Tibial artery (tissue), 4 donors: Measurements from ENCODE around the gene TUBA8.

Experiments used
- DNase-seq, 2 donors: peaks; one replicate each; pipeline ENCODE4 v3.0.0-alpha.2; 2019
- H3K27ac ChIP-seq, 2 donors: fragments of 200-600 bp; sonication (generic) in 1 of 2; 1 replicate in 1 of 2; 2 replicates in 1 of 2; pipeline ENCODE4 v1.5.1; 2018 to 2019; ENCODE audit warnings: mild to moderate bottlenecking in 1 of 2
- H3K27me3 ChIP-seq, 2 donors: fragments of 200-600 bp; sonication (generic) in 1 of 2; one replicate each; pipeline versions ENCODE4 v1.5.1 to v1.6.0; 2016 to 2019
- H3K36me3 ChIP-seq, 3 donors: fragments of 200-600 bp; sonication (generic) in 2 of 3; one replicate each; pipeline ENCODE4 v1.5.1; 2016 to 2019; ENCODE audit warnings: mild to moderate bottlenecking in 2 of 3
- H3K4me1 ChIP-seq, 4 donors: fragments of 200-600 bp; sonication (generic) in 2 of 4; 1 replicate in 3 of 4; 2 replicates in 1 of 4; pipeline ENCODE4 v1.5.1; 2016 to 2019
- H3K4me3 ChIP-seq, 2 donors: fragments of 200-600 bp; sonication (generic) in 1 of 2; 1 replicate in 1 of 2; 2 replicates in 1 of 2; pipeline ENCODE4 v1.5.1; 2018 to 2019; ENCODE audit warnings: mild to moderate bottlenecking in 2 of 2
- H3K9me3 ChIP-seq, 3 donors: fragments of 200-600 bp; sonication (generic) in 1 of 3; one replicate each; pipeline ENCODE4 v1.5.1; 2016 to 2019
- CTCF ChIP-seq, 2 experiments: fragments of 200-600 bp in 1 of 2; fragments of 450-650 bp in 1 of 2; IDR thresholded peaks; one replicate each; pipeline ENCODE4 v1.5.1; 2017 to 2019; ENCODE audit warnings: antibody characterized with exemption in 2 of 2, mild to moderate bottlenecking in 1 of 2, moderate library complexity in 1 of 2
- intact Hi-C: fragments of 100-400 bp; cut with DNase I; formaldehyde crosslinking; loops from one replicate; pipeline ENCODE4 v1.15.0; 2023; ENCODE audit warnings: low total_unique reads

The TUBA8 gene

GRCh38 chr22:18091916-18092526, 18.6 kb upstream of the TUBA8 start:
- H3K27ac ChIP-seq, result peak overlapping the region; percentile 79 to 84
- no peaks in the 10 kb centered on the region for H3K27me3 ChIP-seq
- peak overlapping the region; percentile 32 to 49 for H3K4me3 ChIP-seq
- DNase-seq, result peak in 1 of 2 donors; percentile 42
- H3K36me3 ChIP-seq, result peaks cover 21 to 36% (median 28%) of the 10 kb centered on the region in 3 donors
- intact Hi-C loops, result no loop called here
- no peaks in the 10 kb centered on the region for H3K9me3 ChIP-seq
- H3K4me1 ChIP-seq, result peaks cover 0 to 16% (median 3%) of the 10 kb centered on the region in 4 donors
- TF ChIP-seq CTCF (IDR thresholded peaks at IDR 0.05), result no peak

GRCh38 chr22:18093661-18094060, 16.9 kb upstream of the TUBA8 start:
- no peak for TF ChIP-seq CTCF (IDR thresholded peaks at IDR 0.05)
- H3K27me3 ChIP-seq, result no peaks in the 10 kb centered on the region
- intact Hi-C loops, result no loop called here
- no peak overlapping the region for H3K4me3 ChIP-seq
- H3K27ac ChIP-seq, result no peak overlapping the region
- DNase-seq, result no peak
- H3K36me3 ChIP-seq, result peaks cover 4 to 20% (median 11%) of the 10 kb centered on the region in 3 donors
- peaks cover 0 to 16% (median 3%) of the 10 kb centered on the region in 4 donors for H3K4me1 ChIP-seq
- no peaks in the 10 kb centered on the region for H3K9me3 ChIP-seq

- Histone ChIP-seq H3K27me3 (no peaks in the 10 kb centered on the region), H3K27ac (no peak overlapping the region), H3K4me1 (peaks cover 0 to 16% (median 3%) of the 10 kb centered on the region in 4 donors), H3K4me3 (no peak overlapping the region), H3K36me3 (peaks cover 0 to 19% (median 4%) of the 10 kb centered on the region in 3 donors), H3K9me3 (no peaks in the 10 kb centered on the region)
- TF ChIP-seq CTCF (IDR thresholded peaks at IDR 0.05), result no peak
- no peak for DNase-seq
- intact Hi-C loops, result no loop called here
These were observed 15.4 kb upstream of the TUBA8 start for GRCh38 chr22:18095101-18095805.

GRCh38 chr22:18096823-18097222, 13.8 kb upstream of the TUBA8 start:
- no peaks in the 10 kb centered on the region for H3K27me3 ChIP-seq
- no peak for TF ChIP-seq CTCF (IDR thresholded peaks at IDR 0.05)
- no peak overlapping the region for H3K27ac ChIP-seq
- intact Hi-C loops, result no loop called here
- no peaks in the 10 kb centered on the region for H3K9me3 ChIP-seq
- H3K4me1 ChIP-seq, result peaks cover 0 to 8% (median 2%) of the 10 kb centered on the region in 4 donors
- no peak overlapping the region for H3K4me3 ChIP-seq
- DNase-seq, result no peak
- peaks cover 0 to 18% (median 4%) of the 10 kb centered on the region in 3 donors for H3K36me3 ChIP-seq

- Histone ChIP-seq H3K9me3 (no peaks in the 10 kb centered on the region), H3K27ac (no peak overlapping the region), H3K4me1 (no peaks in the 10 kb centered on the region), H3K27me3 (no peaks in the 10 kb centered on the region), H3K4me3 (no peak overlapping the region), H3K36me3 (peaks cover 0 to 18% (median 0%) of the 10 kb centered on the region in 3 donors)
- intact Hi-C loops, result no loop called here
- no peak for TF ChIP-seq CTCF (IDR thresholded peaks at IDR 0.05)
- DNase-seq, result no peak
These were observed 9.8 kb upstream of the TUBA8 start for GRCh38 chr22:18100781-18101180.
